ENCODE measurements around the gene CLDN25.

The CLDN25 gene

DNA sequence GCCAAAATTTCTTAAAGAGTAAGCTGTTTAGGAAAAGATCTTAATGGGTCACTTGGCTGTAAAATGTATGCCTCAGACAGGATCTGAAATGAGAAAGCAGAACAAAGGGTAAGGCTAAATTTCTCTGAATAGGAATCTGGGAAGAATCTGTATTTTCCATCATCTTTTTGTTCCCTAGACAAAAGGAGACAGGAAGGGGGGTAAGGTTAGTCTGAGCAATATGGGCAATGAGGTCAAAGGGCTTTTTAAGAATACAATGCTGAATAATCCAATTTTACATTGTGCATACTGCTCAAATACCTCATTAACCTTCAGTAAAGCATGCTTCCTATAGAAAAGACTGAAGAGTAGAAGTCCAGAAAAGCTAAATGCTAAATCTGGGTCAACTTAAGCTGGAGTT, 34.6 kb downstream of the CLDN25 start:
- no peak for DNase-seq

DNA sequence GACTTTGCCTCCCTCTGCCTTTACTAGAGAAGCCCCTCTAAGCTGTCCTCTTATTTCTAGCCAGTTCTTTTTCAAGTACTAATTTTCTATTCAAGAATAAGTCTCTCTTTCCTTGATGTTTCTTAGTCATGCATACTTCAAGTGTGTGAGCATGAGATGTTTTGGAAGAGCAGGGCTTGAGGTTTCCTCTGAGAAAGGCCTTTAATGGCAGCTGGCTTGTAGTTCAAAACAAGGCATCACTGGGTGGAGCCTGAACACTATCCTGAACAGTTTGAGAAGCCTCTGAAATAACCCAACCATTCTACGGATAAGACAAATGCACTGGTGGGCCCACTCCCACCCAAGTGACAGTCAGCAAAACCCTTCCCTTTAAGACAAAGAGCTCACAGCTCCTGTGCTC, 37.6 kb downstream of the CLDN25 start:
- DNase-seq, result no peak

DNA sequence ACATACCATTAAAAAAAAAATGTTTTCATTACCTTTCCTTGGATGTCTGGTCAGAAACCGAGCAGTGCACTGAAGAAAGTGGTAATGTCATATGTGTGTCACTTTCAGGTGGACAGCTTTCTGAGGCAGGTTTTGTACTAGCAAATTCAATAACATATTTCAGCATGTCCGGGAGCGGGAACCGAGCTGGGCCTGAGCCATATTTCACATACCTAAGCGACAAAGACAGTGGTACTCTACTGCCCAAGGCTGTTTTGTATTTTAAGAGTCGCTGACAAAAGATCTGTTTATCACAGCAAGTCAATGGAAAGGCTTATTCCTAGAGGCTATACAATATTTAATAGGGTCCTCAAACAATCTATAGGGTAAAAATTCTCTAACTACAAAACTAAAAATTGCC, 38.0 kb downstream of the CLDN25 start:
- no peak for DNase-seq

DNA sequence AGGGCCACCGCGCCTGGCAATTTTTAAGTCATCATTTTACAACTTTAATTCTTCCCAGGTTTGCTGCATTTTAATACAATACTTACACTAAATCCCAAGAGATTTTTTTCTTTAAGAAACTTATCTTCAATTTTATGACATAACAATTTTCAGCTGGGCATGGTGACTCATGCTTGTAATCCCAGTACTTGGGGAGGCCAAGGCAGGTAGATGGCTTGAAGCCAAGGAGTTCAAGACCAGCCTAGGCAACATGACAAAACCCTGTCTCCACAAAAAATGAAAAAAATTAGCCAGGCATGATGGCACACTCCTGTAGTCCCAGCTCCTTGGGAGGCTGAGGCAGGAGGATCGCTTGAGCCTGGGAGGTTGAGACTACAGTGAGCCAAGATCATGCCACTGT, 38.8 kb downstream of the CLDN25 start:
- no peak for DNase-seq

DNA sequence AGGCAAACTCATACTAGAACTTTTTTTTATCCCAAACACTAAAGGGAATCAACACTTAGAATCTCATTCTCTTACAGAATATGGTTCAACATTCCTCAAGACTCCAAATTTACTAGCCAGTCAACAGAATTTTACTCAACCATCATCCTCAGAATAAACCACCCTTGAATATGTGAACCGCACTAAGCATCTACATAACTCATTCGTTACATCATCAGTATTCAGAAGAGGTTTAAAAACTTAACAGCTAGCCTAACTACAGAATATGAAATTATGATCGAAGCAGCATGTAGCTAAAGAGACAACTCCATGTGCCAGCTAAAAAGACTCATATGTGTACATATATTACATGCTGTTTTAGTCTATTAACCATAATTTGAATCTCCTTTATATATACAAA, 47.9 kb downstream of the CLDN25 start:
- DNase-seq, result no peak

DNA sequence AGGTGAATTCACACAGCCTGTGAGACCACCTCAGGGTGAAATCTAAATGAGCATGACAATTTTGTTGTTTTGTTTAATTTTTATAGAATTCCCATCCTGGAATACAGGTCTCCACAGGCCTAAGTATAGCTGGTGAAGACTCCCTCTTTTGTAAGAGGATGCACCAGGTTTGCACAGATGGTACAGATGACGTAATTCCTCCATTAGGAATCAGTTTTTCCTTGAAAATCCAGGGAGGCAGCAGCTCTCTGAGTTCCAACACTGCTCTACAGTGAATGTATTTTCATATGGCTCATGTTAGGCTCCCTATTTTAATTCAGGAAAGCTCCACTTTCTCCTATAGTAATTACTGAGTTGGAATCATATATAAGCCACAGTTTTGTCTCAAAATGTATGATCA, 48.6 kb downstream of the CLDN25 start:
- no peak for DNase-seq

DNA sequence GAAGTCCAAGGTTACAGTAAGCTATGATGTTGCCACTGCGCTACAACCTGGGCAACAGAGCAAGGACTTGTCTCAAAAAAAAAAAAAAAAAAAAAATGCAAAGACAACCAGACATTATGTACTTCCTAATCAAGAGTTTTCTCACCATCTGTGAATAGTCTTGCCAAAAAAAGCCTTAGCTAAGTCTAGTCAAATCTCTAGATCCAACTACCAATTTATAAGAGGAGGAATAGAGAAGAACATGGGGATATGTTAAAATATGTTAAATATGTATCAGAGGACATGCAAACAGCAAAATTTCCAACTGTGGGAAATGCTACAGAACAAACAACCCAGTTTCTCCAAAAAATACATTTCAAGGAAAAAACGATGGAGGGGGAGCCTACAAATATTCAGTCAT, 50.2 kb downstream of the CLDN25 start:
- DNase-seq, result no peak

All from activated CD8-positive, alpha-beta memory T cell treated with anti-CD3 and anti-CD28 coated beads for 24 hours (primary cell).